Measurements from ENCODE around the gene ATG10. TPM values are rescaled to one million over a fixed set of nuclear protein-coding genes. Genes with fewer than 3 reads are reported as not detected.
"Not testable (repeated sequence)": the region's sequence is repeated elsewhere in the genome, so short reads cannot be mapped to it uniquely, and the experiment has no call there.

Gene ATG10
- polyA plus RNA-seq, 3 donors from 2014 or later = 11.1 to 14.4 (median 12.5) TPM

GRCh38 chr5:81963544-81963943 is 8.3 kb upstream of the ATG10 start:
- Mint-ChIP-seq H3K27ac (no peak overlapping the region), H3K9me3 (no peaks in the 10 kb centered on the region), H3K27me3 (ENCODE audit: low read depth in 3 of 3) (peaks cover 2 to 4% (median 4%) of the 10 kb centered on the region in 3 donors), H3K4me3 (no peak overlapping the region), H3K36me3 (no peaks in the 10 kb centered on the region), H3K4me1 (no peaks in the 10 kb centered on the region)
- no peak for DNase-seq

GRCh38 chr5:81965524-81965923 is 6.3 kb upstream of the ATG10 start:
- H3K9me3 Mint-ChIP-seq = no peaks in the 10 kb centered on the region
- H3K27ac Mint-ChIP-seq = no peak overlapping the region
- DNase-seq = no peak
- H3K4me3 Mint-ChIP-seq = no peak overlapping the region
- H3K36me3 Mint-ChIP-seq = no peaks in the 10 kb centered on the region
- H3K4me1 Mint-ChIP-seq = peaks cover 0 to 2% of the 10 kb centered on the region in 2 donors
- peaks cover 0 to 5% (median 4%) of the 10 kb centered on the region in 3 donors for H3K27me3 Mint-ChIP-seq (ENCODE audit: low read depth in 3 of 3)

- peaks cover 16 to 22% of the 10 kb centered on the region in 2 donors for H3K4me1 Mint-ChIP-seq
- H3K27me3 Mint-ChIP-seq (ENCODE audit: low read depth in 3 of 3) = peaks cover 3 to 8% (median 5%) of the 10 kb centered on the region in 3 donors
- H3K4me3 Mint-ChIP-seq = no peak overlapping the region
- H3K36me3 Mint-ChIP-seq = no peaks in the 10 kb centered on the region
- no peak overlapping the region for H3K27ac Mint-ChIP-seq
- H3K9me3 Mint-ChIP-seq = no peaks in the 10 kb centered on the region
- no peak for DNase-seq
Measured at GRCh38 chr5:81969226-81969625, 2.6 kb upstream of the ATG10 start.

- peaks cover 3 to 8% (median 5%) of the 10 kb centered on the region in 3 donors for H3K27me3 Mint-ChIP-seq (ENCODE audit: low read depth in 3 of 3)
- no peaks in the 10 kb centered on the region for H3K36me3 Mint-ChIP-seq
- peak overlapping the region in 3 of 6 donors; percentile 4 to 58 (median 28) for H3K27ac Mint-ChIP-seq
- H3K9me3 Mint-ChIP-seq = no peaks in the 10 kb centered on the region
- DNase-seq = no peak
- peak overlapping the region in 4 of 5 donors; percentile 1 to 44 (median 12) for H3K4me3 Mint-ChIP-seq
- peaks cover 16 to 22% of the 10 kb centered on the region in 2 donors for H3K4me1 Mint-ChIP-seq
Measured at GRCh38 chr5:81969912-81970311, 1.9 kb upstream of the ATG10 start.

GRCh38 chr5:81971111-81971711 is 612 bp upstream of the ATG10 start:
- Mint-ChIP-seq H3K36me3 (no peaks in the 10 kb centered on the region), H3K4me1 (peaks cover 16 to 22% of the 10 kb centered on the region in 2 donors), H3K27me3 (ENCODE audit: low read depth in 3 of 3) (peaks cover 3 to 8% (median 5%) of the 10 kb centered on the region in 3 donors), H3K9me3 (no peaks in the 10 kb centered on the region), H3K27ac (peak overlapping the region; percentile 96 to 99 (median 98)), H3K4me3 (peak overlapping the region; percentile 92 to 100 (median 93))
- peak; percentile 47 to 50 (median 48) for DNase-seq

GRCh38 chr5:81972492-81972783 is 615 bp downstream of the ATG10 start:
- peaks cover 4% of the 10 kb centered on the region in 3 donors for H3K36me3 Mint-ChIP-seq
- H3K27me3 Mint-ChIP-seq (ENCODE audit: low read depth in 3 of 3) = peaks cover 3 to 6% (median 5%) of the 10 kb centered on the region in 3 donors
- H3K27ac Mint-ChIP-seq = peak overlapping the region; percentile 42 to 90 (median 82)
- H3K4me3 Mint-ChIP-seq = peak overlapping the region; percentile 75 to 93 (median 76)
- H3K4me1 Mint-ChIP-seq = peaks cover 16 to 22% of the 10 kb centered on the region in 2 donors
- no peaks in the 10 kb centered on the region for H3K9me3 Mint-ChIP-seq
- no peak for DNase-seq

GRCh38 chr5:81980160-81980559 is 8.3 kb downstream of the ATG10 start:
- H3K4me3 Mint-ChIP-seq = no peak overlapping the region
- no peaks in the 10 kb centered on the region for H3K4me1 Mint-ChIP-seq
- peaks cover 0 to 1% (median 0%) of the 10 kb centered on the region in 3 donors for H3K27me3 Mint-ChIP-seq (ENCODE audit: low read depth in 3 of 3)
- no peak for DNase-seq
- H3K27ac Mint-ChIP-seq = no peak overlapping the region
- H3K36me3 Mint-ChIP-seq = peaks cover 15 to 32% (median 25%) of the 10 kb centered on the region in 3 donors
- no peaks in the 10 kb centered on the region for H3K9me3 Mint-ChIP-seq

GRCh38 chr5:81980598-81981260 is 8.9 kb downstream of the ATG10 start:
- H3K36me3 Mint-ChIP-seq = peaks cover 15 to 32% (median 25%) of the 10 kb centered on the region in 3 donors
- H3K9me3 Mint-ChIP-seq = no peaks in the 10 kb centered on the region
- DNase-seq = no peak
- H3K27ac Mint-ChIP-seq = peak overlapping the region in 1 of 6 donors; percentile 64
- no peaks in the 10 kb centered on the region for H3K4me1 Mint-ChIP-seq
- no peak overlapping the region for H3K4me3 Mint-ChIP-seq
- H3K27me3 Mint-ChIP-seq (ENCODE audit: low read depth in 3 of 3) = peaks cover 0 to 1% (median 1%) of the 10 kb centered on the region in 3 donors

GRCh38 chr5:81982172-81982685 is 10.4 kb downstream of the ATG10 start:
- not testable (repeated sequence) for H3K9me3 Mint-ChIP-seq; H3K27me3 Mint-ChIP-seq (ENCODE audit: low read depth in 3 of 3)

GRCh38 chr5:81983148-81983547 is 11.3 kb downstream of the ATG10 start:
- not testable (repeated sequence) for H3K9me3 Mint-ChIP-seq; H3K4me1 Mint-ChIP-seq; H3K4me3 Mint-ChIP-seq; H3K27ac Mint-ChIP-seq; DNase-seq; H3K27me3 Mint-ChIP-seq (ENCODE audit: low read depth in 3 of 3)
- H3K36me3 Mint-ChIP-seq = peaks cover 13 to 35% (median 25%) of the 10 kb centered on the region in 3 donors

More at GRCh38 chr5:81982172-81982685, 10.4 kb downstream of the ATG10 start:
- H3K27ac Mint-ChIP-seq, H3K4me3 Mint-ChIP-seq, H3K4me1 Mint-ChIP-seq, DNase-seq: not testable (repeated sequence)
- peaks cover 17 to 40% (median 32%) of the 10 kb centered on the region in 3 donors for H3K36me3 Mint-ChIP-seq

GRCh38 chr5:81983563-81983962 is 11.7 kb downstream of the ATG10 start:
- H3K4me1 Mint-ChIP-seq; H3K27me3 Mint-ChIP-seq (ENCODE audit: low read depth in 3 of 3); H3K4me3 Mint-ChIP-seq; DNase-seq; H3K27ac Mint-ChIP-seq; H3K9me3 Mint-ChIP-seq: not testable (repeated sequence)
- H3K36me3 Mint-ChIP-seq = peaks cover 13 to 30% (median 21%) of the 10 kb centered on the region in 3 donors

GRCh38 chr5:81986126-81986525 is 14.3 kb downstream of the ATG10 start:
- Mint-ChIP-seq H3K27ac (no peak overlapping the region), H3K27me3 (ENCODE audit: low read depth in 3 of 3) (peaks cover 0 to 1% (median 0%) of the 10 kb centered on the region in 3 donors), H3K9me3 (no peaks in the 10 kb centered on the region), H3K4me3 (no peak overlapping the region), H3K36me3 (peaks cover 16 to 24% (median 21%) of the 10 kb centered on the region in 3 donors), H3K4me1 (no peaks in the 10 kb centered on the region)
- no peak for DNase-seq

- Mint-ChIP-seq H3K27me3 (ENCODE audit: low read depth in 3 of 3) (peaks cover 0 to 1% (median 0%) of the 10 kb centered on the region in 3 donors), H3K4me3 (no peak overlapping the region), H3K36me3 (peaks cover 16 to 21% (median 16%) of the 10 kb centered on the region in 3 donors), H3K27ac (no peak overlapping the region), H3K4me1 (no peaks in the 10 kb centered on the region), H3K9me3 (no peaks in the 10 kb centered on the region)
- no peak for DNase-seq
Measured at GRCh38 chr5:81989204-81989603, 17.4 kb downstream of the ATG10 start.

GRCh38 chr5:81994679-81995078 is 22.9 kb downstream of the ATG10 start:
- H3K27ac Mint-ChIP-seq = no peak overlapping the region
- peaks cover 0 to 13% (median 5%) of the 10 kb centered on the region in 6 donors for H3K9me3 Mint-ChIP-seq
- H3K4me1 Mint-ChIP-seq = peaks cover 0 to 5% of the 10 kb centered on the region in 2 donors
- no peaks in the 10 kb centered on the region for H3K27me3 Mint-ChIP-seq (ENCODE audit: low read depth in 3 of 3)
- no peak overlapping the region for H3K4me3 Mint-ChIP-seq
- H3K36me3 Mint-ChIP-seq = peaks cover 40 to 48% (median 44%) of the 10 kb centered on the region in 3 donors
- DNase-seq = no peak

All from immature natural killer cell (primary cell).